Hepatocyte (in vitro differentiated cells): Measurements from ENCODE around the gene FCHO1.

Source experiments
- CTCF ChIP-seq: fragments of 200-600 bp; sonication (generic); IDR thresholded peaks from 2 replicates; pipeline ENCODE4 v1.5.1; 2016; ENCODE audit warnings: antibody characterized with exemption, mild to moderate bottlenecking; ENCODE audit not compliant: poor library complexity
- EZH2 ChIP-seq: fragments of 200-600 bp; sonication (generic); IDR thresholded peaks from 2 replicates; pipeline ENCODE4 v1.6.1; 2016; ENCODE audit warnings: antibody characterized with exemption, mild to moderate bottlenecking, borderline replicate concordance
- EZH2phosphoT487 ChIP-seq: fragments of 200-600 bp; sonication (generic); IDR thresholded peaks from one replicate; pipeline ENCODE4 v1.6.1; 2018; ENCODE audit warnings: antibody characterized with exemption, mild to moderate bottlenecking, low read depth, moderate library complexity; ENCODE audit not compliant: unreplicated experiment, severe bottlenecking

GRCh38 chr19:17735410-17735809 lies 15.9 kb upstream of the FCHO1 start:
- TF ChIP-seq CTCF (no peak), EZH2 (no peak), EZH2phosphoT487 (no peak)
